OCI-LY1 (cell line): ENCODE measurements around the gene CLCN6.

ENCODE experiments used
- EZH2 ChIP-seq: fragments of 200-600 bp; sonication (generic), shearing (Covaris generic); IDR thresholded peaks from 2 replicates; pipeline ENCODE4 v1.8.0; 2017; ENCODE audit warnings: borderline replicate concordance, mixed run types, mild to moderate bottlenecking, antibody characterized with exemption, low read length, moderate library complexity, mixed read lengths
- TF ChIP-seq, protein P1 (sequence below): fragments of 200-600 bp; sonication (generic), shearing (Covaris generic); IDR thresholded peaks from 2 replicates; pipeline ENCODE4 v1.5.1; 2017; ENCODE audit warnings: mild to moderate bottlenecking, antibody characterized with exemption, low read length, moderate library complexity, mixed read lengths

DNA sequence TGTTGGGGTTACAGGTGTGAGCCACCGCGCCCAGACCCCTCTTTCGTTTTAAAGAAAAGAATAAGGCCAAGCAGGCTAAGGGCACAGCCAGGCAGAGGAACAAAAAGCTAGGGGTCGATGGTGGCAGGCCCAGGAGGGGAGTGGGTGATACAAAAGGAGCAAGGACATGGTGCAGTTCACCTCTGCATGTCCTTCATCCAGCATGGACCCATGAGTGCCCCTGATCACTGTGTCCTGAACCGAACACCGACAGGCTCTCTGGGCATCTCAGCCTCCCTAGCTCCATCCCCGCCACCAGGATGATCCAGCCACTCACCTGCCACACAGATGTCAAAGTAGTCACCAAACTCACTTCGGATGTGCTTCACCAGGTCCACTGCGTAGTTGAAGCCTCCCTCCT is 6.1 kb upstream of the CLCN6 start:
- no peak for TF ChIP-seq EZH2
- TF ChIP-seq, protein P1, sequence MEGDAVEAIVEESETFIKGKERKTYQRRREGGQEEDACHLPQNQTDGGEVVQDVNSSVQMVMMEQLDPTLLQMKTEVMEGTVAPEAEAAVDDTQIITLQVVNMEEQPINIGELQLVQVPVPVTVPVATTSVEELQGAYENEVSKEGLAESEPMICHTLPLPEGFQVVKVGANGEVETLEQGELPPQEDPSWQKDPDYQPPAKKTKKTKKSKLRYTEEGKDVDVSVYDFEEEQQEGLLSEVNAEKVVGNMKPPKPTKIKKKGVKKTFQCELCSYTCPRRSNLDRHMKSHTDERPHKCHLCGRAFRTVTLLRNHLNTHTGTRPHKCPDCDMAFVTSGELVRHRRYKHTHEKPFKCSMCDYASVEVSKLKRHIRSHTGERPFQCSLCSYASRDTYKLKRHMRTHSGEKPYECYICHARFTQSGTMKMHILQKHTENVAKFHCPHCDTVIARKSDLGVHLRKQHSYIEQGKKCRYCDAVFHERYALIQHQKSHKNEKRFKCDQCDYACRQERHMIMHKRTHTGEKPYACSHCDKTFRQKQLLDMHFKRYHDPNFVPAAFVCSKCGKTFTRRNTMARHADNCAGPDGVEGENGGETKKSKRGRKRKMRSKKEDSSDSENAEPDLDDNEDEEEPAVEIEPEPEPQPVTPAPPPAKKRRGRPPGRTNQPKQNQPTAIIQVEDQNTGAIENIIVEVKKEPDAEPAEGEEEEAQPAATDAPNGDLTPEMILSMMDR = no peak
